Common myeloid progenitor, CD34-positive (primary cell): ENCODE measurements around the gene GYS1. TPM values are rescaled to one million over a fixed set of nuclear protein-coding genes. Genes with fewer than 3 reads are reported as not detected.
"Not testable (repeated sequence)": the region's sequence is repeated elsewhere in the genome, so short reads cannot be mapped to it uniquely, and the experiment has no call there.

ENCODE experiments used
- CTCF ChIA-PET: fragments of 350-600 bp; sonication (Branson Sonifier 250); formaldehyde crosslinking; loops from one replicate; lab custom pipeline; 2021; ENCODE audit warnings: antibody characterized with exemption; lab: Charles Lee
- POLR2A ChIA-PET: fragments of 350-600 bp; sonication (Branson Sonifier 250); formaldehyde crosslinking; loops from one replicate; lab custom pipeline; 2021; ENCODE audit warnings: antibody characterized with exemption; lab: Charles Lee
- DNase-seq, 3 donors: peaks; one replicate each; pipeline versions ENCODE4 v3.0.0 to v3.0.0-alpha.2; 2013
- H3K27ac ChIP-seq, 2 experiments: 1 replicate in 1 of 2; 2 replicates in 1 of 2; pipeline ENCODE4 v1.7.0; 2013; ENCODE audit warnings: inconsistent platforms in 2 of 2, low read length in 2 of 2, mild to moderate bottlenecking in 2 of 2, low read depth in 1 of 2, moderate library complexity in 1 of 2; ENCODE audit not compliant: severe bottlenecking in 2 of 2, insufficient read depth in 1 of 2, poor library complexity in 1 of 2
- H3K27me3 ChIP-seq, 5 experiments: replicated peaks in 2 of 5; 1 replicate in 3 of 5; 2 replicates in 2 of 5; pipeline versions ENCODE4 v1.6.1 to v1.7.0; 2013; ENCODE audit warnings: low read length in 4 of 5, mild to moderate bottlenecking in 2 of 5, moderate library complexity in 2 of 5, inconsistent platforms in 1 of 5; ENCODE audit not compliant: insufficient read depth in 5 of 5, control insufficient read depth in 4 of 5
- H3K36me3 ChIP-seq, 4 experiments: 1 replicate in 2 of 4; 2 replicates in 2 of 4; pipeline versions ENCODE4 v1.6.1 to v1.7.0; 2013; ENCODE audit warnings: low read length in 3 of 4, control low read depth in 1 of 4, mild to moderate bottlenecking in 1 of 4; ENCODE audit not compliant: control insufficient read depth in 4 of 4, insufficient read depth in 4 of 4
- H3K4me1 ChIP-seq, 4 experiments: 1 replicate in 3 of 4; 2 replicates in 1 of 4; pipeline versions ENCODE4 v1.6.1 to v1.7.1; 2013; ENCODE audit warnings: low read length in 3 of 4, mild to moderate bottlenecking in 3 of 4, control low read depth in 1 of 4, inconsistent platforms in 1 of 4, moderate library complexity in 1 of 4; ENCODE audit not compliant: control insufficient read depth in 4 of 4, insufficient read depth in 4 of 4; ENCODE audit errors: control extremely low read depth in 1 of 4
- H3K4me3 ChIP-seq, 7 experiments: 1 replicate in 4 of 7; 2 replicates in 3 of 7; pipeline versions ENCODE4 v1.5.1 to v1.7.0; 2013; ENCODE audit warnings: mild to moderate bottlenecking in 7 of 7, low read length in 6 of 7, moderate library complexity in 6 of 7, inconsistent platforms in 2 of 7, low read depth in 2 of 7, control low read depth in 1 of 7; ENCODE audit not compliant: insufficient read depth in 4 of 7, control insufficient read depth in 1 of 7; ENCODE audit errors: extremely low read depth in 1 of 7
- H3K9me3 ChIP-seq, 5 experiments: 1 replicate in 4 of 5; 2 replicates in 1 of 5; pipeline versions ENCODE4 v1.6.1 to v1.7.1; 2013; ENCODE audit warnings: low read length in 4 of 5, mild to moderate bottlenecking in 2 of 5, inconsistent platforms in 1 of 5, low read depth in 1 of 5, moderate library complexity in 1 of 5; ENCODE audit not compliant: control insufficient read depth in 4 of 5, insufficient read depth in 2 of 5; ENCODE audit errors: control extremely low read depth in 1 of 5
- WGBS: methylation state at CpG from one replicate; pipeline ENCODE4 v1.1.5; 2013; ENCODE audit not compliant: insufficient coverage; 5-methylcytosine and 5-hydroxymethylcytosine counted together
- polyA plus RNA-seq: library from polyadenylated mRNA; unstranded; fragments of 120-200 nt; gene quantifications from one replicate; pipeline ENCODE4 v1.2.1, GENCODE V29; 2013

GYS1 gene
- polyA plus RNA-seq: 22.7 TPM

GRCh38 chr19:48993175-48994034, at the start of gene GYS1, which contains the start of gene RUVBL2:
Gene GYS1, minus strand, starts transcription at chr19:48993309. Its CDS starts 197 bp downstream, at chr19:48993112.
Gene RUVBL2, plus strand, starts transcription at chr19:48993887. Its CDS starts 25 bp downstream, at chr19:48993912.
- Histone ChIP-seq H3K27ac (peak within 1 kb of the TSS; percentile 94 to 98), H3K27me3 (no peaks in the 10 kb centered on the region), H3K4me1 (peaks cover 4 to 29% (median 29%) of the 10 kb centered on the region in 4 experiments), H3K9me3 (no peaks in the 10 kb centered on the region), H3K4me3 (peak within 1 kb of the TSS; percentile 79 to 97 (median 92)), H3K36me3 (peaks cover 0 to 18% (median 8%) of the 10 kb centered on the region in 4 experiments)
- POLR2A ChIA-PET: interaction anchor here (0.5 to 1.9 kb wide), 7 partner anchors 17 to 336 kb away, joined by 3 to 11 read pairs (median 3); partner anchors contain the start of gene FTL
- WGBS: 0% methylated on average over 50 of the region's 56 CpGs
- DNase-seq: peak; percentile 99 to 100 (median 100)
- CTCF ChIA-PET: interaction anchor here (0.6 to 2.5 kb wide), 14 partner anchors 10 to 277 kb away, joined by 3 to 21 read pairs (median 4); no protein-coding TSS in a partner anchor

- CTCF ChIA-PET: not testable (repeated sequence)
- WGBS: no CpG with 5 or more reads among the region's 4 CpGs
Observed at GRCh38 chr19:49042666-49043065, 49.6 kb upstream of the GYS1 start.

DNA sequence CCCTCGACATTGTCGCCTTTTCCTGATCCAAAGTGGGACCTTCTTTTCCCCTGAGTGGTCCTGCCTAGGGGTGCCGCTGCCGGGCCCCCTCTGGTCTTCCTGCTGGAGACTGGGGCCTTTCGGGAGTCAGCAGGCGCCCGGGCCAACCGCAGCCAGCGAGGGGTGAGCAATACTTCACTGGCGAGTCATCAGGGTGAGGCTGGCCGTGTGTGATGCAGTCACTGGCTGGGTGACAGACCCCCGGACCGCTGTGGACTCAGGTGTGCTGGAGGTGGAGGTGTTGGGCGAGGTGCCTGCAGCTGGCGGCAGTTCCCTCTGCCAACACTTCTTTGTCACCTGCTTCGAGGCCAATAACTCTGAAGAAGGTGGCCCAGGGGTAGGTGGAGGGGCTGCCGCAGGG, 49.1 kb upstream of the GYS1 start:
- no peaks in the 10 kb centered on the region for H3K4me1 ChIP-seq
- CTCF ChIA-PET: no interaction called here

More at GRCh38 chr19:49042666-49043065, 49.6 kb upstream of the GYS1 start:
- H3K27ac ChIP-seq, H3K4me3 ChIP-seq, H3K4me1 ChIP-seq, POLR2A ChIA-PET, H3K9me3 ChIP-seq, H3K36me3 ChIP-seq, H3K27me3 ChIP-seq, DNase-seq: not testable (repeated sequence)

DNA sequence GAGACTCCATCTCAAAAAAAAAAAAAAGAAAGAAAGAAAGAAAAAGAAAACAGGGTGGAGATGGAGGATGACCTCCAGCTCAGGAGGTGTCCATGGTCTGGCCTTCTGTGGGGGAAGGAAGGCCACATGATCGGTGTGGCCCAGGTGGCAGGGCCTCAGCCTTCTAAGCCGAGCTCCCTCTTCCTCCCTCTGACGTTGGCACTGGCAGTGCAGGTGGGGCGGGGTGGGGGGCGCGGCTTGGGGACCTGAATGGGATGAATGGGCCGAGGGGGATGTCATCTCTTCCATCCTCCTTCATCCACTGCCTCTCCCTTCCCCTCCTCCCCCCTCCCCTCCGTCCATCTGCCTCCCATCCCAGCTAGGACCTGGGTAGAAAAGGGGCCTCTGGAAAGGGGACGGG, 46.6 kb upstream of the GYS1 start:
- DNase-seq, CTCF ChIA-PET, H3K4me1 ChIP-seq, H3K27ac ChIP-seq, POLR2A ChIA-PET, H3K9me3 ChIP-seq, H3K36me3 ChIP-seq, H3K4me3 ChIP-seq, H3K27me3 ChIP-seq: not testable (repeated sequence)
- WGBS: 70% methylated on average over 1 of the region's 9 CpGs

More for the DNA sequence above, 49.1 kb upstream of the GYS1 start:
- Histone ChIP-seq H3K9me3 (no peaks in the 10 kb centered on the region), H3K27me3 (no peaks in the 10 kb centered on the region), H3K4me3 (no peak overlapping the region), H3K36me3 (no peaks in the 10 kb centered on the region), H3K27ac (no peak overlapping the region)
- DNase-seq: no peak
- WGBS: 94% methylated on average over 15 of the region's 17 CpGs
- POLR2A ChIA-PET: no interaction called here

GRCh38 chr19:49038557-49039276, 45.6 kb upstream of the GYS1 start:
- H3K4me3 ChIP-seq, CTCF ChIA-PET, H3K27ac ChIP-seq, H3K27me3 ChIP-seq, DNase-seq, H3K36me3 ChIP-seq, POLR2A ChIA-PET, H3K9me3 ChIP-seq, H3K4me1 ChIP-seq: not testable (repeated sequence)
- 95% methylated on average over 20 of the region's 26 CpGs for WGBS

DNA sequence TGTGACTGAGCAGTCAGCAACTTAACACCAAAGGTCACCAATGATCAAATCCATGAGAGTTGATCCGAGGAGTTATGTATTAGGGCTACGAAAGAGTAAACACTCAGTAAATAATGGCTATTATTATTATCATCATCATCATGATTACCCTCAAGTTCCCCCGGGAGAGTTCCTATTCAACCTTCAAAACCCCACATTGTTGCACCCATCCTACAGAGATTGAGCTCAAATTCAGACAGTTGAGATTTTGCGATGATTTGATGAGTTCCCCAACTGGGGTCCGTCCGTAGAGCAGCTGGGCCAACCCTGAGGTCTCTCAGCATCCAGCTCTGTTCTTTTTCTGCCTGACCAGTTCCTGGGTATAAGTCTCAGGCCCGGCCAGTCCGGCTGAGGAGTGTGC, 45.0 kb upstream of the GYS1 start:
- H3K36me3 ChIP-seq, CTCF ChIA-PET, H3K27me3 ChIP-seq, POLR2A ChIA-PET, H3K4me3 ChIP-seq, DNase-seq, H3K27ac ChIP-seq, H3K9me3 ChIP-seq, H3K4me1 ChIP-seq: not testable (repeated sequence)
- no CpG with 5 or more reads among the region's 8 CpGs for WGBS

DNA sequence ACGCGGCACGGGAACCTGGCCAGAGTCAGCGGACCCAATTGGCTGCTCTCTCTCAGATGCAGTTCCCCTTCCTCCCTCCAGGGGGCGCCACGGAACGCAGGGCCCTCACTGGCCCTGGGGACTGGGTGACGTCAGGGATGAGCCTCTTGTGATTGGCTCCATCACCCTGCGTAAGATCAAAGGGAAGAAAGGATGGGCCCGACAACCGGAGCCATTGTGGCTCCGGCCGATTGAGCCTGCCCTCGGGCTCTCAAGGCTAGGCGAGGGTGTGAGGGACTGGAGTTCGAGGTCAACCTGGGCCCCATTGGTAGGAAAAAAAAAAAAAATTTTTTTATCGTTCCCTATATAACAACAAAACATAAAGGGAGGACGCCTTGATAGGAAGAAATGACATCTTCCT, 43.7 kb upstream of the GYS1 start, which contains the start of gene CGB1:
TSS of gene CGB1 (minus strand) at position 81 of the 400 bp plus-strand sequence. CDS start 184 bp downstream, outside the sequence.
- H3K27ac ChIP-seq, H3K36me3 ChIP-seq, POLR2A ChIA-PET, H3K4me3 ChIP-seq, H3K4me1 ChIP-seq, H3K27me3 ChIP-seq, H3K9me3 ChIP-seq, CTCF ChIA-PET: not testable (repeated sequence)
- WGBS: 91% methylated on average over 5 of the region's 18 CpGs
- DNase-seq: peak; percentile 22 to 40 (median 31)
